Ureter (tissue), 1 donor: ENCODE measurements around the gene RNASEH2B. TPM values are rescaled to one million over a fixed set of nuclear protein-coding genes. Genes with fewer than 3 reads are reported as not detected.

Experiments
- DNase-seq: peaks from one replicate; pipeline ENCODE4 v3.0.0-alpha.2; 2020; ENCODE audit warnings: low spot score
- total RNA-seq: library from RNA; stranded (reverse); gene quantifications from one replicate; pipeline ENCODE4 v1.2.4, GENCODE V29; 2023
- donor health status: DM: yes; HTN: yes; CAD: no.

Gene RNASEH2B
- total RNA-seq, 1 donor from 2014 or later = 67.2 TPM

DNA sequence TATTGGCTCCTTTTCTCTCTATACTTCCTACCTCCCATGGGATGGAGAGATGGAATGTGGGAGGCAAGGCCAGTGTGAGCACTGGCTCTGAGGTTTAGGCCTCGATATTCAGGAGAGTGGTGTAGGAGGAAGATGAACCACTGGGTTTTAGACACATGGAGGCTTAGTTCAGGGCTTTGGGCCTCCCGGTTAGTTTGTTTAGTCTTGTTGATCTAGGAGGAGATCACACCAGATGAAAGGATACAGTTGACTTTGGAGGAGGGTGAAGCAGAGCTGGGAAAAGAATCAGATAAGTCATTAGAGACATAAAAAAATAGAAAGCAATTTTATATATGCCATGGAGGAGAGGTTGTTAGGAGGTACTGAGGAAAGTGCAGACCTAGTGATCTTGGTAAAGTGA lies 30.9 kb downstream of the RNASEH2B start:
- no peak for DNase-seq

DNA sequence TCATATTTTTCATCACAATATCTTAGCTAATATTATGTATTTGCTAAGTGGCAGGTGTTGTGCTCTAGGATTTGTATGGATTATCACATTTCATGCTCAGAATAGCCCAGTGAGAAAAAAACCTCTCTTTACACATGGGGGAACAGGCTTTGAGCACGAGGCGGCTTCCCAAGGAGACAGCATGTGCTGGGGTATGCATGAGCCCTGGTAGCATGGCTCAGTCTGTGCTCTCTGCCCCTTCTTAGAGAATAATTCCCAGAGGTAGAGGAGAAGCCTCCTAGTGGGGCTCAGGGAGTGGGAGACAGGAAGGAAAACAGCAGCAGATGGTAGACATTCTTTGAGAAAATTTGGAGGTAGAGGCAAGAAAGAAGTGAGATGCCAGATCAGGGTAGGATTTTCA lies 31.6 kb downstream of the RNASEH2B start:
- no peak for DNase-seq

DNA sequence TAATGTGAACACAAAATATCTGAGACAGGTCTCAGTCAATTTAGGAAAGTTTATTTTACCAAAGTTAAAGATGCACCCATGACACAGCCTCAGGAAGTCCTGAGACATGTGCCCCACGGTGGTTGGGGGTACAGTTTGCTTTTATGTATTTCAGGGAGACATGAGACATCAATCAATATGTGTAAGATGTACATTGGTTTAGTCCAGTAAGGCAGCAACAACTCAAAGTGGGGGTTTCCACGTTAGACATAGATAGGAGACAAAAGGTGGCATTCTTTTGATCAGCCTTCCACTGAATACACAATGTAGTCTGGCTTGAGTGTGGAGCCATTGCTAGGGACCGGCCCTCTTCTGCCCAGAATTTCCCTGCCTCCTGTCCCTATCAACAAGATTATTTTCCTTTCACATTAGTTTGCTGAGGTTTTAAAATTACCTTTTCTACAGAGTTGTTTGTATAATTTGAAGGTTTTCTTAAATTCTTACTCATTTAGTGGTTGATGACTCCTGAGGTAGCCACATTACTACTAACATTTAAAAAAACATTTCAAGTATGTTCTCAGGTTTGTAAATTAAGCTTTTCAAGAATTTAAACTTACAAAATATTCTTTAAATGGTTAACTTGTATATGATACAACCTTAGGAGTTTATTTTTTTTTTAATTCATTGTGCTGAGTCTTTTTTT lies 33.2 kb downstream of the RNASEH2B start:
- DNase-seq = no peak

GRCh38 chr13:50945669-50946068 lies 36.1 kb downstream of the RNASEH2B start:
- no peak for DNase-seq

GRCh38 chr13:50948601-50949000 lies 39.0 kb downstream of the RNASEH2B start:
- DNase-seq = no peak

GRCh38 chr13:50950849-50951248 lies 41.3 kb downstream of the RNASEH2B start:
- DNase-seq = no peak

- DNase-seq = no peak
These were observed 41.8 kb downstream of the RNASEH2B start for GRCh38 chr13:50951366-50951765.

- no peak for DNase-seq
These were observed 45.6 kb downstream of the RNASEH2B start for GRCh38 chr13:50955241-50955640.

DNA sequence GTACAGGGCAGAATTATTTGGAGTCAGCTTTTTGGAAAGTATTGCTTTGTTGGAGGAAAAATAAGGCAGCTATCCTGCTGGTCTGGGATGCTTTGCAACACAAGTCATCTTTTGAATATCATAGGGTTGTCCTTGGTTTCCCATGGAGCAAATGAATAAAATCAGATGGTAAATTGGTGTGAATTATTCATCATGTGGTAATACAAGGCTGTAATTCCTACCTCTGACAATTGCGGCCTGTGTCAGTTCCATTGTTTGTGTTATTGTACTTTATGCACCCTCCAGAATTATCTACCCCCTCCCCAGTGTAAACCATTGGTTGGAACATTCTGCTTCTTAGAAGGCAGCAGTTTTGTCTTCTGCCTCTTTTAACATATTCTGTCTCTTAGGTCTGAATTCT lies 46.2 kb downstream of the RNASEH2B start:
- DNase-seq = no peak

GRCh38 chr13:50957620-50958019 lies 48.0 kb downstream of the RNASEH2B start:
- no peak for DNase-seq

- no peak for DNase-seq
These were observed 60.1 kb downstream of the RNASEH2B start for GRCh38 chr13:50969691-50970090.

- DNase-seq = no peak
These were observed 61.4 kb downstream of the RNASEH2B start for GRCh38 chr13:50970956-50971355.

DNA sequence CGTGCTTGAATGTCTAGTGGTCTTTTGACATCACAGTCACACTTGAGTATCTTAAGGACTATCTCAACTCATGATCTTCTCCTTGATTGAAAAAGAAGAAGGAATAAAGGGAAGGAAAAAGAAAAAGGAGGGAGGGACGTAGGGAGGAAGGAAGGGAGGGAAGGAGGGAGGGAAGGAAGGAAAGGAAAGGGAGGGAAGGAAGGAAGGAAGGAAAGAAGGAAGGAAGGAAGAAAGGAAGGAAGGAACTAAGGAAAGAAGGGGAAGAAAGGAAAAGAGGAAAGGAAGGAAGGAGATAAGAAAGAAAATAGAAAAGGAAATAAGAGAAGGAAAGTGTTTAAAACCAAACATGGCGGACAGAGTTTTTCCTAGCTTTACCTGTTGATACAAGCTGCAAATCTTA lies 64.7 kb downstream of the RNASEH2B start:
- no peak for DNase-seq

DNA sequence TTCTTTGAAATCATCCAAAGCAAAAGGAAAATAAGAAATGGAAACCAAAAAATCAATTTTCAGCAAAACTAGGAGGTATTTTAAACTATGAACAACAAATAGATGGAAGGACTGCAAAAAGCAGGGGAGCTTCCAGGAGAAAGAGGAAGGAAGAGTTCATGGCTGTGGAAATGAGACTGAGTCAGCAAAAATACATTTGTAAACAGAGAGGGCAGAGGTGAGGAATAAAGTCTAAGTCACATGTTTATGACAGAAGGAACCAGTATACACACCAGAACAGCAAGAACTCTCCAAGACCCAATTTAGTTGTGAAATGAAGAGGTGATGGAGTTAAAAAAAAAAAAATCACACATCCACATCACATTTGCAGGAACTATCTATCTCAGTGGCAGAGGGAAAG lies 69.6 kb downstream of the RNASEH2B start:
- DNase-seq = no peak

DNA sequence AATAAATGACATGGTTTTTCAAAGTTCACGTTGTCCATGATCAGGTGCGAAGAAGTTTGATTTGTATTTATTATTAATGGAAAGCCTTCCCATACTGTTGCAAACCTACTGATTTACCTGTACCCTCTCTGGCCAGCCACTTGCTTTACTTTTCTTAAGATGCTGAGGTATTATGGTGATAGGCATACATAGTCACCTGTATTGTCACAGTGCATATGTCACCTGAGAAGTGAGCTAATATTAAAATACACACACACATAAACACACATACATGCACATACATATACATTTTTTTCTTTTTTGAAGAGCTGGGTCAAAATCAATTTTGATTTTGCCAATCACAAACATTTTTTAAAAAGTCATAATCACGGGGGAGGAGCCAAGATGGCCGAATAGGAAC lies 72.1 kb downstream of the RNASEH2B start:
- no peak for DNase-seq

- no peak for DNase-seq
These were observed 79.9 kb downstream of the RNASEH2B start for GRCh38 chr13:50989476-50989875.

DNA sequence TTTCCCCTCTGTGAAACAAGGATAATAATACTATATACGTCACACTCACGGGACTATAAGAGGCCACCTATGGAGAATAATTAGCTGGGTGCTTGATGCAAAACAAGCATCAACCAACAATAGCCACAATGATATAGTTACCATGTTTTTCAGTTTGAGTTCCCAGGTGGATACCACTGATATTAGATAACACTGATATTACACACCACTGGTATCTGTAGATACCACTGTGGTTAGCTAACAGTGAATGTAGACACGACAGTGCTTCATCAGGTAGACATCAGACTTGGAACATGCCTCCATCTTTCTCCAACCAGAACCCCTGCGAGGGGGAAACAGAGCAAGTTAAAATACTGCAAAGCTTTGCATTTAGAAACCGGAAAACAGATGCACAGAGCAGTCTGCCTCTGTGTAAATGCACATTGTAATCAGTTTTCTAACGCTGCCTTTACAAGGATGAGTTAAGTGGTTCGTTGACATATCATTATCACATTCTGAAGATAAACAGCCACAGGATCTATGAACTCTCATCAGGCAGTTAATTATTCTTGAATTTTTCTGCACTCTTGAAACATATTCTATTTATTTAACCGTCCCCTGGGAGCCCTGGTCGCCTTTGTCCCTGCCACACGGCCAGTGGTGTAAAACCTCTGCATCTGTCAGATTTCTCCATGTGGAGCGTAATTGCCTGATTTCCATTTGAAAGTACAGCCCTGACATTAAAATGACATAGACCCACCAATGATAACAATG lies 80.7 kb downstream of the RNASEH2B start:
- no peak for DNase-seq

DNA sequence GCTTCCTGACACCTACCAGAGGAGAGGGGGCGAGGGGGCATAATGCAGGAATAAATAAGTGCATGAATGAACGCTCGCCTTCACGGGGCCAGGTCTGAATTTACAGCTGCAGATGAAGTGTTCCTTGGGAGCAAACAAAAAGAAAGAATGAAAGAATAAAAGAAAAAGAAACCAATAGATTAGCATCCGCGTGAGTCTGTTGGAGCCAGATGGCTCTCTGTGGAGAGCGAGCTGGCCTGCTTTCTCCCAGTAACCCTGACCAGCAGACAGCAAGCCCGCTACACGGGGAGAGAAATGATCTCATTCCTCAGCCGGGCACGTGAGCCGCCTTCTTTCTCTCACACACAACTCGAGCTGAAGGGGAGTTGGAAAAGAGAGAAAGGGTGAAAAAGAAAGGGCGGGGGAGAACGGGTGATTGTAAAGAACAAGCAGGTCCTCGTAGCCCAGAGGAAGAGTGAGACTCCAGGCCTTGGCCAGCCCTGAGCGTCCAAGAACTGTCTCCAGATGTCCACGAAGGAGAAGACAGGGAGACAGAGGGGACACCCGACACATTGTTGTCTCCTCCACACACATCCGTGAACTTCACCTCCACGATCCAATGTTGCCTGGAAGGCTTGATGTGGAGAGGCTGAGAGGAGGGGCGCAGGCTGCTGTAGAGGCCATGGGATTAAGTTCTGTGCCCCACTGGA lies 81.4 kb downstream of the RNASEH2B start:
- DNase-seq = no peak

- DNase-seq = no peak
These were observed 82.3 kb downstream of the RNASEH2B start for GRCh38 chr13:50991579-50992521.

GRCh38 chr13:50993371-50993770 lies 83.8 kb downstream of the RNASEH2B start:
- no peak for DNase-seq

- DNase-seq = no peak
These were observed 84.3 kb downstream of the RNASEH2B start for GRCh38 chr13:50993934-50994333.

- no peak for DNase-seq
These were observed 85.1 kb downstream of the RNASEH2B start for GRCh38 chr13:50994651-50995050.
